Skeletal muscle tissue (tissue), 4 donors: ENCODE results near the gene MALRD1. TPM values are rescaled to one million over a fixed set of nuclear protein-coding genes. Genes with fewer than 3 reads are reported as not detected.

ENCODE experiments used
- H3K27ac ChIP-seq: one replicate; pipeline ENCODE4 v1.7.0; 2013; ENCODE audit warnings: mild to moderate bottlenecking, low read depth, low read length, inconsistent platforms
- H3K27me3 ChIP-seq, 3 donors: one replicate each; pipeline ENCODE4 v1.7.0; 2013; ENCODE audit warnings: low read length in 3 of 3; ENCODE audit not compliant: control insufficient read depth in 3 of 3, insufficient read depth in 3 of 3
- H3K36me3 ChIP-seq, 3 donors: one replicate each; pipeline ENCODE4 v1.7.0; 2013; ENCODE audit warnings: low read length in 3 of 3; ENCODE audit not compliant: control insufficient read depth in 3 of 3, insufficient read depth in 3 of 3
- H3K4me1 ChIP-seq, 3 donors: one replicate each; pipeline ENCODE4 v1.7.0; 2013; ENCODE audit warnings: low read length in 3 of 3, mild to moderate bottlenecking in 3 of 3; ENCODE audit not compliant: control insufficient read depth in 3 of 3, insufficient read depth in 3 of 3
- H3K4me3 ChIP-seq, 3 donors: one replicate each; pipeline ENCODE4 v1.7.0; 2013; ENCODE audit warnings: low read length in 3 of 3
- H3K9ac ChIP-seq, 3 donors: one replicate each; pipeline ENCODE4 v1.7.0; 2013; ENCODE audit warnings: low read length in 3 of 3, mild to moderate bottlenecking in 3 of 3, moderate library complexity in 2 of 3, low read depth in 1 of 3
- H3K9me3 ChIP-seq, 3 donors: one replicate each; pipeline ENCODE4 v1.7.0; 2013; ENCODE audit warnings: low read length in 3 of 3; ENCODE audit not compliant: control insufficient read depth in 3 of 3
- total RNA-seq: library from RNA; depleted of rRNA; stranded (reverse); fragments of >200 nt; gene quantifications from one replicate; pipeline ENCODE4 v1.2.3, GENCODE V29; 2014
- donor health status: Osteomylitis.

MALRD1 gene
- total RNA-seq: 2.1 TPM

DNA sequence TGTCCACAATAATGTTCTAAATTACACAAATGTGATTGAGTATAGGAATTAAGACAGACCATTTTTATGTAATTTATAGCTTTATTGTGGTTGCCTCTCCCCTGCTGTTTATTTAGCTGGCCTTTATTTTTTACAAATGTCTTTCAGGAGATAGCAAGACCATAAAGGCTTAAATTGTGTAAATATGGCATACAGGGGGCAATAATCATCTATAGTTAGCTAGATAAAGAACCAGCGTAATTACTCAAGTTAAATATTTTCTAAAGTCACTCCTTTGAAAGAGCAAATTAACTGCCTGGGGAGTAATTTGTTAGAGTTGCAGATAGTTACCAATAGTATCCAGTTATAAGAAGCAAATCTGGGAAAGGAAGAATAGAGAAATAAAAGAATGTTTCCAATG is at the start of gene MALRD1:
TSS of gene MALRD1 (plus strand) at position 313 of the 400 bp plus-strand sequence. CDS start 138 bp downstream, outside the sequence.
- no peaks in the 10 kb centered on the region for H3K36me3 ChIP-seq
- no peaks in the 10 kb centered on the region for H3K27me3 ChIP-seq
- no peak within 1 kb of the TSS for H3K9ac ChIP-seq
- no peaks in the 10 kb centered on the region for H3K4me1 ChIP-seq
- H3K4me3 ChIP-seq: no peak within 1 kb of the TSS
- no peak within 1 kb of the TSS for H3K27ac ChIP-seq
- no peaks in the 10 kb centered on the region for H3K9me3 ChIP-seq

DNA sequence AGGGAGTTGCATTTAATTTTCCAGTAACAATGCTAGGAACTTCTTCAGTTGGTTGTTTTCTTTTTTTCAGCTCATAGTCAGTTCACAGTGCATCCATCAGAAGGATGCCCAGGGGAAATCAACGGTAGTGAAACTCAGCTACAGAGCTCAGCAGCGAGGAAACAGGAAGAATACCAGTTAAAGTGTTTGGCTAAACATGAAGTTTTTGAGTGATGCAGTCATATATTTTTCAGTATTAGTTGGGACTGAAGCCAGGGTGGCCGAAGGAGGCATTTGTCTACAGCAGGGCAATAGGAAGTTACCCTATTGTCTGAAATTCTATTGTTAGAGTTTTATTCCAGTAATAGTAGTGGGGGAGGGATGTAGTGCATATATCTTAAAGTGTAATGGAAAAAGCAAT is 45.3 kb upstream of the MALRD1 start:
- Histone ChIP-seq H3K9me3 (no peaks in the 10 kb centered on the region), H3K9ac (no peak overlapping the region), H3K27me3 (no peaks in the 10 kb centered on the region), H3K4me3 (no peak overlapping the region), H3K36me3 (no peaks in the 10 kb centered on the region), H3K27ac (peak overlapping the region; percentile 25), H3K4me1 (no peaks in the 10 kb centered on the region)

DNA sequence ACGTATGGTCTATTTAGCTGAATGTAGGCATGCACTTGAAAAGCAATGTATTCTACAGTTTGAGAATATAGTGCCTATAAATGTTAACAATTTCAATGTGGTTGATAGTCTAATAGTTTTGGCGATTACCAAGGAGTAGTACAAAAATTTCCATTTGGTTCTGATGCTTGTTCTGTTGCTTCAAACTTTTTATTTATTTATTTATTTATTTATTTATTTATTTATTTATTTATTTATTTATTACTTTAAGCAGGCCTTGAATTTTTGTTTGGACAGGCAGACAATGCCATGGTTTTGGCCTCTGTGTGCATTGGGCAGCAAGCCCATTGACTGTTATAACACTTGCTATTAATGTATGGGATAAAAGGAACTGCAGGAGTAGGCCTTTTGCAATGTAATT is 36.5 kb upstream of the MALRD1 start:
- Histone ChIP-seq H3K9me3 (no peaks in the 10 kb centered on the region), H3K9ac (no peak overlapping the region), H3K36me3 (no peaks in the 10 kb centered on the region), H3K4me3 (no peak overlapping the region), H3K27ac (no peak overlapping the region), H3K27me3 (no peaks in the 10 kb centered on the region), H3K4me1 (no peaks in the 10 kb centered on the region)

DNA sequence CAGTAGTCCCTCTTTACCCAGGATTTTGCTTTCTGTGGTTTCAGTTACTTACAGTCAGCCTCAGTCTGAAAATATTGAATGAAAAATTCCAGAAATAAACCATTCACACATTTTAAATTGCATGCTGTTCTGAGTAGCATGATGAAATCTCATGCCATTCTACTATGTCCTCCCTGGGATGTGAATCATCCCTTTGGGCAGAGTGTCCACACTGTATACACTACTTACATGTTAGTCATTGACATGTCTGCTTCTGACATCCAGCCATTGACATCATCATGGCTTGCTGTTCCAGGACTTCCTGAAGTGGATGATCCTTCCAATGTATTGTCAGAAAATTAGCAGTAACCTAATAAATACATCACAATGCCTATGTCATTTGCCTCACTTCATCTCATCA is 34.6 kb upstream of the MALRD1 start:
- Histone ChIP-seq H3K9ac (no peak overlapping the region), H3K9me3 (no peaks in the 10 kb centered on the region), H3K4me1 (no peaks in the 10 kb centered on the region), H3K4me3 (no peak overlapping the region), H3K27ac (no peak overlapping the region), H3K36me3 (no peaks in the 10 kb centered on the region), H3K27me3 (no peaks in the 10 kb centered on the region)

DNA sequence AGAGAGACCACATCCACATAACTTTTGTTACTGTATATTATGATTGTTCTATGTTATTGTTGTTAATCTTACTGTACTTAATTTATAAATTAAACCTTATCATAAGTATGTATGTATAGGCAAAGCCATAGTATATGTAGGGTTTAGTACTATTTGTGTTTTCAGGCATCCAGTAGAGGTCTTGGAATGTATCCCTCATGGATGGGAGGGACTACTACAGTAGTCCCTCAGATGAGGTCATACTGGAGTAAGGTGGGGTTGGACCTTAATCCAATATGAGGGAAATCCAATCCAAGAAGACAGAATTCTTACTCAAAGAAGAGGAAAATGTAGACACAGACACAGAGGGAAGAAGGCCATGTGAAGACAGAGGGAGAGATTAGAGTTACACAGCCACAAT is 34.1 kb upstream of the MALRD1 start:
- Histone ChIP-seq H3K27me3 (no peaks in the 10 kb centered on the region), H3K9me3 (no peaks in the 10 kb centered on the region), H3K4me3 (no peak overlapping the region), H3K36me3 (no peaks in the 10 kb centered on the region), H3K4me1 (no peaks in the 10 kb centered on the region), H3K27ac (no peak overlapping the region), H3K9ac (no peak overlapping the region)

DNA sequence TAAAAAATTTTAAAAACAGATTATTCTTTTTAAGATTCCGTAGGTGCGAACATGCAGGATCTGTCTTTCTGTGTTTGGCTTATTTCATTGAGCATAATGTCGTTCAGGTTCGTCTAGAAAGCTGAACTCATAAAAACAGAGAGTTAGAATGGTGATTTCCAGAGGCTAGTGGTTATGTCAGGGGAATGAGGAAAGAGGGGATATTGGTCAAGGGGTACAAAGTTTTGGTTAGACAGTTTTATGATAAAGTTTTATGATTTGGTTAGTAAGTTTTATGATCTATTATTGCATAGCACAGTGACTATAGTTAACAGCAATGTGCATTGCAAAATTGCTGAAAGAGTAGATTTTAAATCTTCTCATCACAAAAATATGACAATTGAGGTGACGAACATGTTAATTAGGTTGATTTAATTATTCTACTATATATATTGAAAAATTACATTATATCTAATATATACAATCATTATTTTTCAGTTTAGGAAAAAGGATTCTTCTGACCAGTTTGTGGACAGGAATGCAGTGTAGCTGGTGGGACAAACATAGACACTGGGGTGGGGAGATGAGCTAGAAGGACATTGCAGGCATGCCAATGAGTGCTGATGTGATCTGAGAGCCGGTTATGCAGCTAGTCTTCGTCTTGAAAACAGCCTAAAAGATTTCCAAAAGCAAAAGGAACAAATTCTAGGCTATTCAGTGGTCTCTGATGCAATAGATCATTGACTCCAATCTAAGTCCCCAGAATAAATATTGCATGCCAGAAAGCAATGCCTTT is 31.3 kb upstream of the MALRD1 start:
- Histone ChIP-seq H3K27ac (no peak overlapping the region), H3K4me3 (no peak overlapping the region), H3K36me3 (no peaks in the 10 kb centered on the region), H3K9me3 (no peaks in the 10 kb centered on the region), H3K27me3 (no peaks in the 10 kb centered on the region), H3K4me1 (no peaks in the 10 kb centered on the region), H3K9ac (no peak overlapping the region)

DNA sequence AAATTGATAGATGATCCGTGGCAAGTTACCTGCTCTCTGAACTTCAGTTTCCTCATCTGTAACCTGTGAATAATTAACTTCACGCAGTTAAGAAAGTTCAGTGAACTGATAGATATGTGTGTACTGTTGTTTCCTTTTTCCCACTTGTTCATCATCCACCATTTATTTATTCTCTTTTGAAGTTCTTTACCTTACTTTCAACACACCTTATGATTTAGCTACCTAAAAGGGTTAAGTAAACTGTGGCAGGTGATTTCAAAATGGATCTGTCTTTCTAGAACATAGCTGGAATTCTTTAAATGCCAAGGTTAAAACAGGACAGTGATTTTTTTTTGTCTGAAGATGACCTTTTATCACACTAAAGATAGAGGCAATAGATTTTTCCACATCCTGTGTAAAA is 27.4 kb upstream of the MALRD1 start:
- Histone ChIP-seq H3K27ac (no peak overlapping the region), H3K4me3 (no peak overlapping the region), H3K27me3 (no peaks in the 10 kb centered on the region), H3K9ac (no peak overlapping the region), H3K4me1 (no peaks in the 10 kb centered on the region), H3K36me3 (no peaks in the 10 kb centered on the region), H3K9me3 (no peaks in the 10 kb centered on the region)

DNA sequence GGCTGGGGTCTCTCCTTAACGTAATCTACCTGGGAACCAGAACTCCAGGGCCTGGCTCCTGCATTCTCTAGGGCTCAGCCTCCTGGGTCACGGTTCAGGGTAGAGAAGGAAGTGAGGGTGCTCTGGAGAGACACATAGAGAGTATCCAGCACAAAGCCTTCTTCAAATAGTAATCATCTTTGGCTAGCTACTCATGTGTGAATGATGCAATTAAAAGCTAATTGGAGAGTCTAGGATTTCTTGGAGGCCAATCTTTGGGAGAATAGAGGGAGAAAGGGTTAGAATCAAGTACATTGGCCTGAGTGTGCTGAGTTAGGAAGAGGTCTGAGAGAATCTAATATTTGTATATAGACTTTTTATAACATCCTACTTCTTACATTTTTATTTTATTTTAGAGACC is 24.0 kb upstream of the MALRD1 start:
- Histone ChIP-seq H3K9me3 (no peaks in the 10 kb centered on the region), H3K36me3 (no peaks in the 10 kb centered on the region)

DNA sequence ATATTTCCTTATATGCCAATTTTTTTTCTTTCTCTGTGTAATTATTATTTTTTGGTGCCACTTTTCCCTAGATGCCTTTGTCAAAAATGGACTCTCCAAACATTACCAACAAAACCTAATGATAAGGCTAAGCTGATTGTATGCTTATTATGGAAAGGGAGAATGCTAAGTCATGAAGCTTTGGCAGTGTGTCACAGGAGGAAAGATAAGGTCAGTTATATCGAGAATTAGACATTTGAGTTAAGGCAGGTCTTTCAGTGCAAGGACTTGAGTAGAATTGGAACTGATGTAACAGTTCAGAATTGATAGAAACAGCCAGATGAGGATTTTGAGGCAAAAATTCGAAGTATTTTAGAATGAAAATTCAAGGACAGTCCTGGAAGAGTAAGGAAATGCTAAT is 16.8 kb upstream of the MALRD1 start:
- Histone ChIP-seq H3K27me3 (no peaks in the 10 kb centered on the region), H3K9ac (no peak overlapping the region), H3K27ac (no peak overlapping the region), H3K4me3 (no peak overlapping the region), H3K36me3 (no peaks in the 10 kb centered on the region), H3K4me1 (no peaks in the 10 kb centered on the region), H3K9me3 (no peaks in the 10 kb centered on the region)

More for the DNA sequence above, 24.0 kb upstream of the MALRD1 start:
- H3K27me3 ChIP-seq: no peaks in the 10 kb centered on the region
- no peak overlapping the region for H3K4me3 ChIP-seq
- no peak overlapping the region for H3K9ac ChIP-seq
- H3K27ac ChIP-seq: no peak overlapping the region
- H3K4me1 ChIP-seq: no peaks in the 10 kb centered on the region

DNA sequence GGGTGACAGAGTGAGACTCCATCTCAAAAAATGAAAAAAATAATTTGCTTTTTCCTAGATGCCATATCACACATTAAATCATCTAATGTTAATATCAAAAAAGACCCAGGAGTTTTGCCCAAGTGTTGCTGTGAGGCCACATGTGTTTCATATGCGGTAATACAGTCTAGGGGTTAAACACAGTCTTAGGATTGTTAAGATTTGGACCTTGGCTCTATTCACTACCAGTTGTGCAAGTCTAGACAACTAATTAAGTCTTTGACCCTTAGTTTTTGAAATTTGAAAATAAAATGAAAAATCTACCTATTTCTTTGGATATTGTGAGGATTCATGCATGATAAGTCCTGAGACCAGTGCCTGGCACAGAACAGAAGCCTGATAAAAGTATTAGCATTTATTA is 14.9 kb upstream of the MALRD1 start:
- Histone ChIP-seq H3K9ac (no peak overlapping the region), H3K4me1 (no peaks in the 10 kb centered on the region), H3K4me3 (no peak overlapping the region), H3K36me3 (no peaks in the 10 kb centered on the region), H3K27me3 (no peaks in the 10 kb centered on the region), H3K27ac (no peak overlapping the region), H3K9me3 (no peaks in the 10 kb centered on the region)
